GM18873 (cell line): ENCODE measurements around the gene FRS3.
"Not testable (repeated sequence)": the region's sequence is repeated elsewhere in the genome, so short reads cannot be mapped to it uniquely, and the experiment has no call there.

Source experiments
- ATAC-seq: cut with Tn5 transposase; IDR thresholded peaks from one replicate; pipeline ENCODE4 v1.9.1; 2021; ENCODE audit warnings: mild to moderate bottlenecking, moderate library complexity, moderate number of reproducible peaks; ENCODE audit not compliant: unreplicated experiment, low FRiP score

The FRS3 gene

GRCh38 chr6:41779788-41780550 lies at the start of gene FRS3:
FRS3 (minus strand) TSS chr6:41779900; CDS start chr6:41776987, 2,913 bp downstream.
- ATAC-seq = peak; percentile 87

- no peak for ATAC-seq
Observed at GRCh38 chr6:41826343-41827022, 46.8 kb upstream of the FRS3 start.

DNA sequence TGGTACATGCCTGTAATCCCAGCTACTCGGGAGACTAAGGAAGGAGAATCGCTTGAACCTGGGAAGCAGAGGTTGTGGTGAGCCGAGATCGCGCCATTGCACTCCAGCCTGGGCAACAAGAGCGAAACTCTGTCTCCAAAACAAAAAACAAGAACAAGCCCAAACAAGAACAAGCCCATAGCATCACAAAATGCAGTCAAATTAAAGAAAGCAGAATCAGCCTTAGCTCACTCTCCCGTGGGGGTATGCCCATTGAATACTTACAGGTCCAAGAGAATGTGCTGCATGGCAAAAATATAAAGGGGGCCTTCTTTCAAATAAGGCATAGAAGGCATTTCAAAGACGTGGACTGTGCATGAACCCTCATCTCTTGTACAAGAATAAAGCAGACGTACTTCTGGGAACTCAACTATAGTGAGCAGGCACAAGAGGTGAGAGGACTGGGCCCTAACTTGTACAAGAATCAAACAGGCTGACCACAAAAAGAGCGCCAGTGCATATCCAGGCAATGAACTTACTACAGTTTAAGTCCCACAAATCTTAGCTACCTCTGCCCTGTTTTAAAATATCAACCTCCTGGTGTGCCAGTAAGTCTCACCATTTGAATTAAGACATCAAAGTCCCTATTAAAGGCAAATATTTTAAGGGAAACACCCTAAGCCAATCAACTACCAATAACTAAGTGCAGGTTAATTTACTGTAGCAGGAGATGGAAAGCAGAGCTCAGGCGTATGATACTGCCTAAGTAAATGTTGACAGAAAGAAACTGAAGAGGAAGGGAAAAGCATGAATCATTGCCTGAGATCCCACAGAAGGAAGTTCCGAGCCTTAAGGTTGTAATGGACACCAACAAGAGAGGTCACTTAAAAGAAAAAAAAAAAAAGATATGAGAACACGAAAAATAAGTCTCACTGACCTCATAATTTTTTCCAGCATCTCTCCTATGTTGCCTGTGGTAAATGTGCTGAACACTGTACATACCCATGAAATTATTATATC lies 45.2 kb upstream of the FRS3 start:
- ATAC-seq = no peak

DNA sequence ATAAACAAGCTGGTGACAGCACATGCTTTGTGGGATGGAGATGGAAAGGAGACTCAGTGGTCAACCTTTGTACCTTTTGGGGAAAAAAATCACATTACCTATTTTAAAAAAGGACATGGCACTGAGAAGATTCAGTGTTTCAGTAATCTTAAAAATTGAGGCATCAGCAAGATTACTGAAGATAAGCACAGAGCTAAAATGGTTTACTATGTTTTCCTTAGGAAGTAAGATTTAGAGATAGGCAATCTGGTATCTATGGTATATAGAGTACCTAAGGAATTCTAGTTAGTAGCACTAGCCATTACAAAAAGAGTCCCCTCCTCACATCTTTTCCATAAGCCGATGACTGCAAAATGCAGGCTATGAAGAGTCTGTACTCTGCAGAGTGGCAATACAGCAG lies 43.5 kb upstream of the FRS3 start:
- ATAC-seq = no peak

DNA sequence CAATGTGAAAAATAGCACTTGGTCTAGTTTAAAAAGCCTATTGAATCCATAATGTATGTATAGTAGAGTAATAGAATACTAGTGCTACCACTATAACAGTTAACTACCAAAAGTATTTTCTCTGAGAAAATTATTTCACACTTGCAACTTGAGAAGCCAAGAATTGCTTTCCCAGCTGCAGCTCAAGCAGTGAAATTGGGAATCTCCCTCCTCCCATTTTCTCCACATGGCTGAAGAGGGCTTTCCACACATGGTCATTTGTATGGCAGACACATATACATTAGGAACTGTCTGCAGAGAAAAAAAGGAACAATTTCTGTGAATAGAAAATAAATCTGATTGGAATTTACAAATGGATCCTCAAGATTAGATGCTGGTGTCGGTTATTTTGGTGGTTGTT lies 42.3 kb upstream of the FRS3 start:
- ATAC-seq = no peak

GRCh38 chr6:41821266-41821665 lies 41.6 kb upstream of the FRS3 start:
- ATAC-seq = no peak

GRCh38 chr6:41818271-41819054 lies 38.8 kb upstream of the FRS3 start:
- no peak for ATAC-seq

DNA sequence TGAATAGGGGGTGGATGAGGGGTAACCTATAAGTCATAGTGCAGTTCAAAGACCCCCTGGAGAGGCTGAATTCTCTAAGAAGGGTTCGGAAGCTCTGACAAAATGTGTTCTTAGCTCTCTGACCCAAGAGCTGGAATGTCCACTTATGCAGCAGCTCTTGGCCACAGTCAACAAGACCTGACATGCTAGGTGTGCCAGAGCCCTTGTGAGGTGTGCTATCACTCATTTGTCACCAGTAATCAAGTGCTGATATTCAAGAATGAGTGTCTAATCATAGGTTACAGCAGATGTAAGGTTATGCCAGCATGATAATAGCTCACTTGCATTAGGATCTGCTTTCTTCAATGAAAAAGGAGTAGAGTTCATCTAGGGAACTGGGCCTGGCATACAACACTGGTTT lies 35.9 kb upstream of the FRS3 start:
- no peak for ATAC-seq

- no peak for ATAC-seq
Observed at GRCh38 chr6:41814629-41815028, 34.9 kb upstream of the FRS3 start.

DNA sequence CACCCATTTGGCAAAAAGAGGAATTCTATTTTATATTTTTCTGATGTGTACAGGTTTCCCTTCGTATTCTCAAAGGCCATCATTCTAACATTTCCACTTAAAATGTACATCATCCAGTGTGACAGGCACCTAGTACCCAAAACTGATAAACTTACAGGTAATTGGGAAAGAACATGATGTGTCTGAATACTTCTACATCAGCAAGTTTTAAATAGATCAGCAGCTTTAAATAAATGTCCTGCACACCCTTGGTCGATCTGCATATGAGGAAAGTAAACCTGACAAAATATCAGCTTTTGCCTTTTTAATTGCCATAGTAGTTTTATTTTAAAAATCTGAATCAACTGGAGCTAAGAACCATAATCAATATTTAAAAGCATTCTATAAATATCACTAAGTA lies 34.3 kb upstream of the FRS3 start:
- ATAC-seq = no peak

DNA sequence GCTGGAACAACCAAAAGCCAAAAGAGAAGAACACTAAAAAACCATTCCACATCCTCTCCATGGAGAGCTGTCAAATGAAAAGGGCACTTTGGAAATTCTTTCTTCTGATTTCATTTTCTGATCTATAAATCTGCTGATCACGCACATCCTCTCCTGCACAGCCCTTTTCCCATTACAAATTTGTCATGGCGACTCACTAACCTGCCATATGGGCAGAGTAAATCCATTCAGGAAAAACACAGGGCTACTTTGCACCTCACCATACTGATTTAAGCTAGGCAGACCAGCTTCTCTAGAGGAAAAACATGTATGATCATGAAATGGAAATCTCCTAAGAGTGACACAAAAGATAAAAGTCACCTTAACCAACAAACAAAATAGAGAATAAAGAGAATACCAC lies 33.8 kb upstream of the FRS3 start:
- ATAC-seq = no peak

DNA sequence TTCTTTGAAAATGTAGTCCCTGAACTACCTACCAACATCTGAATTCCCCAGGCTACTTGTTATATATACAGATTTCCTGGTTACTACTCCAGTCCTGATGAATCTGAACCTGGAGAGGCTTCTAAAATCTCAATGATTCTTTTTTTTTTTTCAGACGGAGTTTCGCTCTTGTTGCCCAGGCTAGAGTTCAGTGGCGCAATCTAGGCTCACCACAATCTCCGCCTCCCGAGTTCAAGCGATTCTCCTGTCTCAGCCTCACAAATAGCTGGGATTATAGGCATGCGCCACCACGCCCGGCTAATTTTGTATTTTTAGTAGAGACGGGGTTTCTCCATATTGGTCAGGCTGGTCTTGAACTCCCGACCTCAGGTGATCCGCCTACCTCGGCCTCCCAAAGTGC lies 32.2 kb upstream of the FRS3 start:
- ATAC-seq = not testable (repeated sequence)

GRCh38 chr6:41811095-41811494 lies 31.4 kb upstream of the FRS3 start:
- no peak for ATAC-seq

- no peak for ATAC-seq
Observed at GRCh38 chr6:41805830-41806774, 26.4 kb upstream of the FRS3 start.

DNA sequence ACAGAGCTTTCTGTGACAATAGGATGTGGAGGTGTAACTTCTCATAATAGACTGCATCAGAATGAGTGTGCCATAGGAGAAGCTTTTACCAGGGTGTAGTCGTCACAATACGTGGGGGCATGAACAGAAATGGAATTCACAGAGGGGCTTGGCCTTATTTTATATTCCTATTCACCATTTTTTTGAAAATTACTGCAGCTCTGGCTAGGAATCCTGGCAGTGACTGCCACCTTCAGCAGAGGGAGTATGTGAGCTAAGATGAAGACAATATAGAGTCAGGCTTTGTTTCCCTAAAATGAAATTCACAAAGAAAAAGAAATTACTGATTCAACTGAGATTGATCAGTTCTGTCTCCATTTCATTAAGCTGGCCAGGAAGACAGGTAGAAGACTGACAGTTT lies 21.7 kb upstream of the FRS3 start:
- no peak for ATAC-seq

DNA sequence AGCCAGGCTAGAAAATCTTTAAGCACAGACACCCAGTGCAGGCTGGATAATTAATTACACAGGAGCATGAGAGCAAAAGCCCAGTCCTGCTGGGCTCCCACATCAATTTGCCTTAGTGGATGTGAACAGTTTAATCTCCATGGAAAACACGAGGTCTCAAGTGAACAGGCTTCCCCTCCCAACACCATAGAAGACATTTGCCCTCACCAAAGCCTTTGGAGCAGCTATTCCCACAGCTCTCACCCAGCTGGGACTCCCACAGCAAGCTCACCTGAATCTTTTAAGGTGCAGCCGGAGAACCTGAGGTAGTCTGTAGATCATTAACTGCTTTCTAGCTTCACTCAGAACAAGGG lies 19.8 kb upstream of the FRS3 start:
- no peak for ATAC-seq

DNA sequence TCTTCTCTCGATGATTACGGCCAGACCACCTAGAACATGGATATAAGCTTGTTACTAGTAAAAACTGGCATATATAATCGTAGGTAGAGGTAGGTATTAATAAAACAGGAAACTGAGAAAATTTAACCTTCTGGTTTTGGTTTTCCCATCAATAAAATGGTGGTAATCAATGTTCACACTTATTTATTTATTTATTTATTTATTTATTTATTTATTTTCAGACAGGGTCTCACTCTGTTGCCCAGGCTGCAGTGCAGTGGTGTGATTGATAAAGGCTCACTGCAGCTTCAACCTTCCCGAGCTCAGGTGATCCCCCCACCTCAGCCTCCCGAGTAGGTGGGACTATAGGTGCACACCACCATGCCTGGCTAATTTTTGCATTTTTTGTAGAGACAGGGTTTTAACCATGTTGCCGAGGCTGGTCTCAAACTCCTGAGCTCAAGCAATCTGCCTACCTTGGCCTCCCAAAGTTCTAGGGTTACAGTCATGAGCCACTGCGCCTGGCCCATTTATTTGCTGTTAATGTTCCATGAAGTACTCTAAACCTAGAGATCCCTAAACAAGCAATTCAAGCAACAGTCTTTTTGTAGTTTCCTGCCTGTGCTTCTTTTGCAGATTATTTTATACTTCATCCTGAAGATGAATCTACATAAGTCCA lies 19.3 kb upstream of the FRS3 start:
- ATAC-seq = no peak

GRCh38 chr6:41796474-41796873 lies 16.8 kb upstream of the FRS3 start:
- ATAC-seq = no peak

DNA sequence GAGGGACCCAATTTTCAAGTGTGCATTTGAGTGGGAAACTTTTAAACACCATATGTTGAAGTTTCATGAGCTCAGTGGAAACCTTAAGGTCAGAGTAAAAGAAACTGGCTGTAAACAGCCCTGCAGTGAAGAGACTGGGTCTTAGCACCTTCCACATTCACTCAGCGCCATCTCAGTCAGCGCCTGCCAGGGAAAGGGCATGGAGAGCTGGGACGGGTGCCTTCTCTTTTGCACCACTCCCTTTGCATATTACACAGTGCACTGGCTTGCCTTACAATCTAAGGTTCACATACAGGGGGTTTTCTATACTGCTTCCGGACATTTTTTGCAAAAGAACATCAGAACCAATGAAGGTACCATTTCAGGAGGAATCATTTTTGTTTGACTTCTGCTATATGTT lies 12.3 kb upstream of the FRS3 start:
- no peak for ATAC-seq
